HG02571 (cell line): ENCODE measurements around the gene OR7C2.

Source experiments
- ATAC-seq: cut with Tn5 transposase; IDR thresholded peaks from one replicate; pipeline ENCODE4 v1.9.1; 2021; ENCODE audit warnings: mild to moderate bottlenecking, moderate library complexity; ENCODE audit not compliant: unreplicated experiment

Gene OR7C2

DNA sequence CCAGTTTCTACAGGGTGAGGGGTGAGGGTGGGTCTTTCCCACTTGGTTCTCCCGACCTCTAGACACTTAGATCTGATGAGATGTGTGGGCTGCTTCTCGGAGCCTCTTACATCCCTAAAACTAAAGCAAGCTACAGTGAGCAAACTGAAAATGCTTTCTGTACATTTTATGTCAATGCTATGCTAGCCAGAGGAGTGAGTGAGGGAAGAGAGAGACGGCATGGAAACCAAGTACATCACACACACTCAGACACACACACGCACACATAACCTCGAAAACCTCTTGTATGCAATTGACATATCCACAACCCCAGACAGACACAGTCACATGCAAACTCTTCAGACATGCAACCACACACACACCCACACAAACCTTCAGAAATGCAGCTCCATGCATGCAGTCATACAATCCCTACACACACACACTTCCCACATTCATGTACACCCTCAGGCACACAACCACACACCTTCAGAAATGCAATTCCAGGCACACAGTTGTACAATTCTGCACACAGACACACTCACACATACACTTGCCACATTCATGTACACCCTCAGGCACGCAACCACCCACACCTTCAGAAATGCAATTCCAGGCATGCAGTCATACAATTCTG is 37.0 kb downstream of the OR7C2 start:
- no peak for ATAC-seq

DNA sequence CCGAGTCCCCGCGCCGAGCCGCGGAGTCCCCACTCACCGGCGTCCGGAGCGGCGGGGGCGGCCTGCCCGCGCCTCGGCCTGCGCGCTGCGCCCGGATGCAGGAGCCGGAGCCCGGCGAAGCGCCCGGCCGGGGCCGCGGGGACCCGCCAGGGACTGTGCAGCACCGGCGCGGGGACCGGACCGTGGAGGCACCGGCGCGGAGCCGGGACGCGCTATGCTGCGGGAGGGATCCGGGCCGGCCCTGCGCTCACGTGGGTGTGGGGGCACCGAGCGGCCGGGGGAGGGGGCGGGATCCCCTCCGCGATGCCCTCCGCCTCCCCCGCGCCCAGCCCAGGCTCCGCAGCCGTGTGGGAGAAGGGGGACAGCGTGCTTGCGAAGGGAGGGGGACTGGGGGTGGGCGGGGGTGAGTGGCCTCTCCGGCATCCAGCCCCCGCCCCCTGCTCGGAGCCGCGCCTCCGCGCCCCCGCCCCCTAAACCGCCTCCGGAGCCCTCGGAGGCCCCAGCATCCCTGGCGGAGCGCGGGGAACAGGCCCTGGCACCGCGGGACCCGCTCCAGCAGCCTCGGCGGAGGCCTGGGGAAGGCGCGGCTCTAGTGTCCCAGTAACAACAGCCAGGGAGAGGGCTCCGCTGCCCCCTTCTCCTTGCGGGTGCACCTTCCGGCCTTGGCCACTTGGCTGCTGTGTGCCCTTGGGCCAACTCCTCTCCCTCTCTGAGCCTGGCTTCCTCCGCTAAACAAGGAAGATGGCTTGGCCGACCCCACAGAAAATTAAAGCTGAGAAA is 38.4 kb downstream of the OR7C2 start, which contains the start of gene SLC1A6:
TSS of gene SLC1A6 (minus strand) at position 389 of the 780 bp plus-strand sequence. CDS start 6,954 bp downstream, outside the sequence.
- ATAC-seq: no peak

DNA sequence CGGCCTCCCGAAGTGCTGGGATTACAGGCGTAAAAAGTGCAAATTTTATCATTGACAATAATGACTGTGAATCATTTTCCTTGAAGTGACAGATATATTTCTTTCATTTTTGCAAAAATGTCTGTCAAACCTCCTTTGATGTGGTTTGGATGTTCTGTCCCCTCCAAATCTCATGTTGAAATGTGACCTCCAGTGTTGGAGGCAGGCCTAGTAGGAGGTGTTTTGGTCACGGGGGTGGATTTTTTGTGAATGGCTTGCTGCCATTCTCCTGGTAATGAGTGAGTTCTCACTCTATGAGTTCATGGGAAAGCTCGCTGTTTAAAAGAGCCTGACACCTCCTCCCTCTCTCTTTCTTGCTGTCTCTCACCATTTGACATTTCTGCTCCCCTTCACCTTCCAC is 43.8 kb downstream of the OR7C2 start:
- ATAC-seq: no peak
